Smooth muscle cell (in vitro differentiated cells): ENCODE results near the gene SEC63. TPM values are rescaled to one million over a fixed set of nuclear protein-coding genes. Genes with fewer than 3 reads are reported as not detected.

ENCODE experiments used
- DNase-seq: peaks from one replicate; lab custom pipeline; 2025; ENCODE audit not compliant: unreplicated experiment; lab: John Stamatoyannopoulos, UW
- H2AFZ ChIP-seq: fragments of 200-600 bp; sonication (generic); 2 replicates; pipeline ENCODE4 v1.6.0; 2016; ENCODE audit warnings: antibody characterized with exemption, low read depth, mild to moderate bottlenecking
- H3F3A ChIP-seq: fragments of 200-600 bp; sonication (generic); 2 replicates; pipeline ENCODE4 v1.6.0; 2017; ENCODE audit warnings: antibody characterized with exemption, low read depth
- H3K27ac ChIP-seq: fragments of 200-600 bp; sonication (generic); 2 replicates; pipeline ENCODE4 v1.5.1; 2016; ENCODE audit warnings: low read depth, mild to moderate bottlenecking
- H3K27me3 ChIP-seq: fragments of 200-600 bp; sonication (generic); 2 replicates; pipeline ENCODE4 v1.6.1; 2016; ENCODE audit warnings: low read depth, mild to moderate bottlenecking
- H3K36me3 ChIP-seq: fragments of 200-600 bp; sonication (generic); 2 replicates; pipeline ENCODE4 v1.5.1; 2016; ENCODE audit warnings: low read depth
- H3K4me1 ChIP-seq: fragments of 200-600 bp; sonication (generic); 2 replicates; pipeline ENCODE4 v1.5.1; 2016; ENCODE audit warnings: low read depth
- H3K4me2 ChIP-seq: fragments of 200-600 bp; sonication (generic); 2 replicates; pipeline ENCODE4 v1.6.0; 2016; ENCODE audit warnings: mild to moderate bottlenecking
- H3K4me3 ChIP-seq: fragments of 200-600 bp; sonication (generic); 2 replicates; pipeline ENCODE4 v1.5.1; 2016; ENCODE audit warnings: mild to moderate bottlenecking
- H3K79me2 ChIP-seq: fragments of 200-600 bp; sonication (generic); 2 replicates; pipeline ENCODE4 v1.6.0; 2016; ENCODE audit warnings: low read depth, mild to moderate bottlenecking
- H3K9ac ChIP-seq: fragments of 200-600 bp; sonication (generic); 2 replicates; pipeline ENCODE4 v1.6.0; 2016; ENCODE audit warnings: low read depth
- H3K9me3 ChIP-seq: fragments of 200-600 bp; sonication (generic); replicated peaks from 2 replicates; pipeline ENCODE4 v1.5.1; 2016; ENCODE audit warnings: low read depth
- H4K20me1 ChIP-seq: fragments of 200-600 bp; sonication (generic); 2 replicates; pipeline ENCODE4 v1.6.0; 2016; ENCODE audit warnings: low read depth
- CTCF ChIP-seq: fragments of 200-600 bp; sonication (generic); IDR thresholded peaks from 2 replicates; pipeline ENCODE4 v1.5.1; 2017; ENCODE audit warnings: borderline replicate concordance, mild to moderate bottlenecking, antibody characterized with exemption; ENCODE audit not compliant: insufficient read depth, poor library complexity, severe bottlenecking
- WGBS: methylation state at CpG from one replicate; pipeline ENCODE4 v1.1.7; 2016; ENCODE audit warnings: low lambda C conversion rate; 5-methylcytosine and 5-hydroxymethylcytosine counted together
- polyA plus RNA-seq: library from polyadenylated mRNA; unstranded; fragments of >200 nt; fragmentation: Nextera tagmentation; extraction: Ambion mirVana; gene quantifications from 2 replicates; pipeline ENCODE4 v1.2.1, GENCODE V29; 2016
- small RNA-seq: library from RNA; depleted of rRNA; stranded (forward); fragments of <200 nt; gene quantifications from one replicate; pipeline ENCODE3, GENCODE V24; 2014
- total RNA-seq: library from RNA; depleted of rRNA; stranded (reverse); fragments of >200 nt; gene quantifications from 2 replicates; pipeline ENCODE4 v1.2.3, GENCODE V29; 2014

Gene SEC63
- total and polyA plus RNA-seq, 2 experiments from 2014 or later: 67.0 to 95.1 TPM

DNA sequence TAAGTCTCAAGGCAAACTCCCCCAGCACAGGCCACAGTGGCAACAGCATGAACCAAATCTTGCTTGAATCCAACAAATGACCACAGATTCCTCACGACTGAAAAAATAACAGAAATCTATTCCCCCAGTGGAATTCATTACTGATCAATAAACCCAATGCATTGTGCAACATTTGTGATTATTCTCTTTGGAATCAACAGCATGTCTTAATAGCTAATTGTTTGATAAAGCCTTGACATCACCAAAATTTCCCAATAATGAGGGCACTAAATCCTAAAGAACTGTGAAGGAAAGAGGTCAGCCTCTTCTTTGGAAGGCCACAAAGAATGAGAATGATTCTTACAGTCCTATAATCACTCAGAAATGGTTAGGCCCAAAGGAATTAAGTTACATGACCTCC, 139.7 kb downstream of the SEC63 start:
- DNase-seq: no peak
- Histone ChIP-seq H3K79me2 (no peaks in the 10 kb centered on the region), H2AFZ (no peak overlapping the region), H3K9me3 (no peaks in the 10 kb centered on the region), H4K20me1 (no peaks in the 10 kb centered on the region), H3K4me1 (peaks cover 49% of the 10 kb centered on the region), H3K9ac (no peak overlapping the region), H3K27ac (no peak overlapping the region), H3F3A (peaks cover 14% of the 10 kb centered on the region), H3K36me3 (no peaks in the 10 kb centered on the region), H3K4me3 (no peak overlapping the region), H3K4me2 (no peak overlapping the region), H3K27me3 (no peaks in the 10 kb centered on the region)
- WGBS: 39% methylated on average over 1 of the region's 1 CpG
- TF ChIP-seq CTCF: no peak

GRCh38 chr6:107817784-107818183, 140.2 kb downstream of the SEC63 start:
- TF ChIP-seq CTCF: no peak
- no peak overlapping the region for H3K27ac ChIP-seq
- H3K36me3 ChIP-seq: no peaks in the 10 kb centered on the region
- H3K4me1 ChIP-seq: peaks cover 49% of the 10 kb centered on the region
- H3K9me3 ChIP-seq: no peaks in the 10 kb centered on the region
- WGBS: 89% methylated on average over 4 of the region's 4 CpGs
- DNase-seq: no peak
- H3K4me2 ChIP-seq: no peak overlapping the region
- H4K20me1 ChIP-seq: no peaks in the 10 kb centered on the region
- H3K27me3 ChIP-seq: no peaks in the 10 kb centered on the region
- H3K79me2 ChIP-seq: no peaks in the 10 kb centered on the region
- no peak overlapping the region for H3K4me3 ChIP-seq
- H3K9ac ChIP-seq: no peak overlapping the region
- no peak overlapping the region for H2AFZ ChIP-seq
- peaks cover 14% of the 10 kb centered on the region for H3F3A ChIP-seq

Small RNAs within 50 kb of the gene (small RNA-seq; reads per million reads assigned to genes)
- gene MTHFD2P3 (not detected), gene RF00045 (not detected), gene RNU6-437P (not detected)

Other genes with a start within 250 kb of the SEC63 start
- not detected in 2 replicates for gene SCML4, start 133.9 kb downstream of the SEC63 start, total RNA-seq
- not detected in 2 replicates for gene SCML4, start 133.9 kb downstream of the SEC63 start, polyA plus RNA-seq
- gene OSTM1, start 116.5 kb upstream of the SEC63 start, total RNA-seq: 22.0 and 31.4 TPM in 2 replicates
- gene OSTM1, start 116.5 kb upstream of the SEC63 start, polyA plus RNA-seq: 10.3 and 11.7 TPM in 2 replicates
- not detected in 2 replicates for gene NR2E1, start 207.8 kb upstream of the SEC63 start, total RNA-seq
- not detected in 2 replicates for gene NR2E1, start 207.8 kb upstream of the SEC63 start, polyA plus RNA-seq